Retinal pigment epithelial cell (primary cell): Measurements from ENCODE around the gene EEF1AKMT2.

Experiments
- DNase-seq: peaks from one replicate; pipeline ENCODE4 v3.0.0-alpha.2; 2010; ENCODE audit warnings: low read depth
- H3K4me3 ChIP-seq: 2 replicates; pipeline ENCODE4 v1.5.1; 2011; ENCODE audit warnings: mild to moderate bottlenecking, low read length, control low read depth, moderate library complexity
- CTCF ChIP-seq: conservative IDR thresholded peaks from 2 replicates; pipeline ENCODE4 v1.5.1; 2011; ENCODE audit warnings: low read depth, low read length, control low read depth, inconsistent platforms

The EEF1AKMT2 gene

GRCh38 chr10:124731551-124731950, 60.1 kb downstream of the EEF1AKMT2 start:
- no peak overlapping the region for H3K4me3 ChIP-seq
- DNase-seq, result no peak
- TF ChIP-seq CTCF, result no peak

GRCh38 chr10:124730790-124731189, 60.9 kb downstream of the EEF1AKMT2 start:
- TF ChIP-seq CTCF, result no peak
- H3K4me3 ChIP-seq, result no peak overlapping the region

GRCh38 chr10:124728830-124729661, 62.6 kb downstream of the EEF1AKMT2 start:
- no peak for DNase-seq
- no peak for TF ChIP-seq CTCF
- H3K4me3 ChIP-seq, result no peak overlapping the region

More at GRCh38 chr10:124730790-124731189, 60.9 kb downstream of the EEF1AKMT2 start:
- DNase-seq, result no peak

- no peak for TF ChIP-seq CTCF
- H3K4me3 ChIP-seq, result no peak overlapping the region
- no peak for DNase-seq
Observed at GRCh38 chr10:124728071-124728829, 63.4 kb downstream of the EEF1AKMT2 start.

- TF ChIP-seq CTCF, result no peak
- DNase-seq, result no peak
- no peak overlapping the region for H3K4me3 ChIP-seq
Observed at GRCh38 chr10:124727361-124727960, 64.2 kb downstream of the EEF1AKMT2 start.

GRCh38 chr10:124725791-124726190, 65.9 kb downstream of the EEF1AKMT2 start:
- H3K4me3 ChIP-seq, result no peak overlapping the region
- TF ChIP-seq CTCF, result no peak
- no peak for DNase-seq
